H1 (cell line): ENCODE data around the gene CCDC107. TPM values are rescaled to one million over a fixed set of nuclear protein-coding genes. Genes with fewer than 3 reads are reported as not detected.
A peak's percentile ranks its signal among the peaks of the same experiment; 100 is the strongest.

Experiments
- CTCF ChIA-PET: fragments of 300-600 bp; sonication (Branson Sonifier 250); formaldehyde crosslinking; loops from one replicate; lab custom pipeline; 2021; ENCODE audit not compliant: partially characterized antibody; lab: Charles Lee
- POLR2A ChIA-PET: fragments of 300-600 bp; sonication (Branson Sonifier 250); formaldehyde crosslinking; loops from one replicate; lab custom pipeline; 2021; ENCODE audit warnings: inconsistent platforms; ENCODE audit not compliant: partially characterized antibody; lab: Charles Lee
- DNase-seq, 2 experiments: peaks; one replicate each; pipeline versions ENCODE4 v3.0.0 to v3.0.0-alpha.2; 2010 to 2022; ENCODE audit warnings: low spot score in 2 of 2, low read depth in 1 of 2, mixed read lengths in 1 of 2
- FAIRE-seq: peaks from 2 replicates; lab custom pipeline; 2011; peaks lifted over from hg19 to GRCh38; lab: Jason Lieb, UNC
- H2AFZ ChIP-seq: 2 replicates; pipeline ENCODE4 v1.8.1; 2012; ENCODE audit warnings: low read length, inconsistent platforms
- H2AK5ac ChIP-seq: 2 replicates; pipeline ENCODE4 v1.6.1; 2013; ENCODE audit warnings: low read depth, low read length
- H2BK120ac ChIP-seq: replicated peaks from 2 replicates; pipeline ENCODE3; 2013; ENCODE audit warnings: low read depth, low read length, inconsistent platforms
- H2BK12ac ChIP-seq: 2 replicates; pipeline ENCODE4 v1.6.1; 2013; ENCODE audit warnings: low read depth, low read length
- H2BK15ac ChIP-seq: 2 replicates; pipeline ENCODE4 v1.6.1; 2013; ENCODE audit warnings: low read length
- H2BK20ac ChIP-seq: 2 replicates; pipeline ENCODE4 v1.6.1; 2013; ENCODE audit warnings: low read length
- H2BK5ac ChIP-seq: 2 replicates; pipeline ENCODE4 v1.6.1; 2013; ENCODE audit warnings: low read depth, low read length
- H3K14ac ChIP-seq: 2 replicates; pipeline ENCODE4 v1.6.1; 2013; ENCODE audit warnings: inconsistent platforms; ENCODE audit not compliant: insufficient read length
- H3K18ac ChIP-seq: 2 replicates; pipeline ENCODE4 v1.6.1; 2013; ENCODE audit warnings: low read length; ENCODE audit errors: extremely low read depth
- H3K23ac ChIP-seq: 2 replicates; pipeline ENCODE4 v1.6.1; 2013; ENCODE audit warnings: inconsistent platforms; ENCODE audit not compliant: insufficient read length
- H3K23me2 ChIP-seq: 2 replicates; pipeline ENCODE4 v1.6.1; 2013; ENCODE audit warnings: low read depth, low read length
- H3K27ac ChIP-seq: 2 replicates; pipeline ENCODE4 v1.6.1; 2011; ENCODE audit warnings: low read depth, low read length, inconsistent platforms
- H3K27me3 ChIP-seq, 4 experiments: replicated peaks in 1 of 4; 1 replicate in 1 of 4; 2 replicates in 3 of 4; pipeline versions ENCODE4 v1.6.1 to v1.8.1; 2011 to 2013; ENCODE audit warnings: low read length in 3 of 4, mild to moderate bottlenecking in 3 of 4, inconsistent platforms in 2 of 4, mixed read lengths in 2 of 4, moderate library complexity in 1 of 4; ENCODE audit not compliant: control insufficient read depth in 3 of 4, insufficient read depth in 3 of 4; ENCODE audit errors: extremely low read depth in 1 of 4
- H3K36me3 ChIP-seq, 4 experiments: 2 replicates each; pipeline versions ENCODE4 v1.6.1 to v1.8.1; 2011 to 2013; ENCODE audit warnings: mild to moderate bottlenecking in 4 of 4, low read length in 3 of 4, moderate library complexity in 2 of 4, control low read depth in 1 of 4, inconsistent platforms in 1 of 4; ENCODE audit not compliant: insufficient read depth in 4 of 4, control insufficient read depth in 2 of 4
- H3K4ac ChIP-seq: replicated peaks from 2 replicates; pipeline ENCODE3; 2013; ENCODE audit warnings: low read length, low read depth, mixed read lengths, inconsistent platforms; ENCODE audit not compliant: insufficient read length
- H3K4me1 ChIP-seq, 4 experiments: replicated peaks in 1 of 4; 1 replicate in 1 of 4; 2 replicates in 3 of 4; pipeline versions ENCODE4 v1.6.1 to v1.8.1; 2011 to 2013; ENCODE audit warnings: low read length in 3 of 4, inconsistent platforms in 2 of 4, mixed read lengths in 1 of 4; ENCODE audit not compliant: insufficient read depth in 4 of 4, control insufficient read depth in 3 of 4
- H3K4me2 ChIP-seq, 2 experiments: 2 replicates each; pipeline versions ENCODE4 v1.6.1 to v1.8.1; 2011 to 2013; ENCODE audit warnings: low read depth in 2 of 2, low read length in 2 of 2, control low read depth in 1 of 2, inconsistent platforms in 1 of 2, mild to moderate bottlenecking in 1 of 2; ENCODE audit not compliant: insufficient read depth in 1 of 2
- H3K4me3 ChIP-seq, 4 experiments: fragments of 200-600, 300-600 bp in 1 of 4; sonication (generic), shearing (Covaris generic), sonication (Bioruptor Twin) in 1 of 4; 2 replicates each; pipeline versions ENCODE4 v1.5.1 to v1.8.1; 2011 to 2016; ENCODE audit warnings: low read length in 4 of 4, low read depth in 3 of 4, control low read depth in 2 of 4, inconsistent platforms in 2 of 4, mild to moderate bottlenecking in 2 of 4, mixed read lengths in 1 of 4, moderate library complexity in 1 of 4; ENCODE audit not compliant: insufficient read depth in 2 of 4; ENCODE audit errors: extremely low read depth in 1 of 4
- H3K56ac ChIP-seq: replicated peaks from 2 replicates; pipeline ENCODE3; 2013; ENCODE audit warnings: low read depth, mild to moderate bottlenecking, mixed read lengths, low read length, inconsistent platforms; ENCODE audit not compliant: insufficient read length
- H3K79me1 ChIP-seq: 2 replicates; pipeline ENCODE4 v1.6.1; 2013; ENCODE audit warnings: low read depth, low read length, control low read depth
- H3K79me2 ChIP-seq, 2 experiments: 2 replicates each; pipeline versions ENCODE4 v1.6.1 to v1.8.1; 2012 to 2013; ENCODE audit warnings: low read length in 2 of 2, mild to moderate bottlenecking in 2 of 2, inconsistent platforms in 1 of 2; ENCODE audit not compliant: insufficient read depth in 2 of 2, control insufficient read depth in 1 of 2
- H3K9ac ChIP-seq, 4 experiments: replicated peaks in 1 of 4; 1 replicate in 1 of 4; 2 replicates in 3 of 4; pipeline versions ENCODE4 v1.6.1 to v1.8.1; 2011 to 2013; ENCODE audit warnings: low read depth in 3 of 4, low read length in 3 of 4, control low read depth in 2 of 4, mild to moderate bottlenecking in 2 of 4, moderate library complexity in 2 of 4, inconsistent platforms in 1 of 4; ENCODE audit errors: extremely low read depth in 1 of 4
- H3K9me3 ChIP-seq, 2 experiments: 2 replicates each; pipeline versions ENCODE4 v1.6.1 to v1.8.1; 2012 to 2013; ENCODE audit warnings: mild to moderate bottlenecking in 2 of 2, moderate library complexity in 2 of 2, control low read depth in 1 of 2, inconsistent platforms in 1 of 2, low read depth in 1 of 2, low read length in 1 of 2, mixed read lengths in 1 of 2; ENCODE audit not compliant: insufficient read depth in 2 of 2
- H4K20me1 ChIP-seq, 2 experiments: replicated peaks in 1 of 2; 2 replicates each; pipeline versions ENCODE3 to v1.8.1; 2011 to 2013; ENCODE audit warnings: inconsistent platforms in 2 of 2, low read length in 2 of 2, mild to moderate bottlenecking in 1 of 2; ENCODE audit not compliant: insufficient read depth in 2 of 2, control insufficient read depth in 1 of 2
- H4K5ac ChIP-seq: 2 replicates; pipeline ENCODE4 v1.6.1; 2013; ENCODE audit warnings: low read length, low read depth, mixed read lengths, inconsistent platforms; ENCODE audit not compliant: insufficient read length
- H4K8ac ChIP-seq: 2 replicates; pipeline ENCODE4 v1.8.0; 2013; ENCODE audit warnings: mild to moderate bottlenecking, moderate library complexity, low read length, inconsistent platforms; ENCODE audit not compliant: insufficient read depth; ENCODE audit errors: extremely low read depth
- H4K91ac ChIP-seq: replicated peaks from 2 replicates; pipeline ENCODE3; 2013; ENCODE audit warnings: low read length, mixed read lengths, inconsistent platforms; ENCODE audit not compliant: insufficient read length
- CREB1 ChIP-seq: IDR thresholded peaks from 2 replicates; pipeline ENCODE4 v1.6.1; 2012; ENCODE audit warnings: inconsistent platforms
- EZH2 ChIP-seq: fragments of 200-600 bp; sonication (generic); IDR thresholded peaks from 2 replicates; pipeline ENCODE4 v1.7.1; 2012; ENCODE audit warnings: low read depth, mild to moderate bottlenecking, moderate library complexity, low read length, inconsistent platforms; ENCODE audit not compliant: severe bottlenecking
- GABPA ChIP-seq: IDR thresholded peaks from 2 replicates; pipeline ENCODE4 v1.6.1; 2011; ENCODE audit warnings: mild to moderate bottlenecking, low read length, moderate library complexity, borderline replicate concordance; ENCODE audit not compliant: insufficient read depth
- JUND ChIP-seq: IDR thresholded peaks from 2 replicates; pipeline ENCODE4 v1.6.1; 2011; ENCODE audit warnings: mild to moderate bottlenecking, improper control_type of control experiment, low read length
- NRF1 ChIP-seq: IDR thresholded peaks from 2 replicates; pipeline ENCODE4 v1.6.1; 2011; ENCODE audit warnings: mild to moderate bottlenecking, low read depth, low read length, improper control_type of control experiment
- PHF8 ChIP-seq: fragments of 200-600 bp; sonication (generic); conservative IDR thresholded peaks from 2 replicates; pipeline ENCODE4 v1.7.1; 2012; ENCODE audit warnings: low read depth, mild to moderate bottlenecking, inconsistent platforms, low read length, moderate library complexity
- POLR2A ChIP-seq, 2 experiments: IDR thresholded peaks; 1 replicate in 1 of 2; 2 replicates in 1 of 2; pipeline ENCODE4 v1.6.1; 2011; ENCODE audit warnings: low read depth in 2 of 2, low read length in 2 of 2, mild to moderate bottlenecking in 2 of 2; ENCODE audit errors: control extremely low read depth in 1 of 2
- RNF2 ChIP-seq: fragments of 200-900, 300-1000 bp; sonication (generic); IDR thresholded peaks from 2 replicates; pipeline ENCODE4 v1.7.1; 2016; ENCODE audit warnings: borderline replicate concordance, low read depth, mild to moderate bottlenecking, antibody characterized with exemption, low read length; ENCODE audit not compliant: poor library complexity, severe bottlenecking; ENCODE audit errors: missing control alignments
- SP1 ChIP-seq: IDR thresholded peaks from 2 replicates; pipeline ENCODE4 v1.6.1; 2011; ENCODE audit warnings: low read depth, low read length
- SUZ12 ChIP-seq: fragments of 200-600 bp; sonication (generic); IDR thresholded peaks from 2 replicates; pipeline ENCODE4 v1.6.1; 2012; ENCODE audit warnings: mild to moderate bottlenecking, inconsistent platforms, low read length, moderate library complexity, mixed read lengths
- TBP ChIP-seq: IDR thresholded peaks from 2 replicates; pipeline ENCODE4 v1.6.1; 2011; ENCODE audit warnings: low read depth, low read length, improper control_type of control experiment
- YY1 ChIP-seq: IDR thresholded peaks from 2 replicates; pipeline ENCODE4 v1.6.1; 2011; ENCODE audit warnings: low read depth, mild to moderate bottlenecking, low read length
- WGBS, 2 experiments: shearing (Covaris generic) in 1 of 2; methylation state at CpG; one replicate each; pipeline versions ENCODE4 v1.1.6 to v1.1.7; 2013 to 2015; ENCODE audit warnings: low lambda C conversion rate in 2 of 2, mixed read lengths in 2 of 2, inconsistent platforms in 1 of 2, low coverage in 1 of 2, missing lambda C conversion rate in 1 of 2; ENCODE audit not compliant: insufficient replicate concordance in 2 of 2, insufficient coverage in 1 of 2, insufficient read length in 1 of 2; ENCODE audit errors: extremely low coverage in 1 of 2, missing lambda C conversion rate in 1 of 2; 5-methylcytosine and 5-hydroxymethylcytosine counted together
- polyA plus RNA-seq, 7 experiments: library from polyadenylated mRNA; depleted of rRNA in 3 of 7; stranded (reverse) in 5 of 7; unstranded in 2 of 7; fragments of >200 nt in 5 of 7; fragments of 200-250 nt in 2 of 7; gene quantifications; 1 replicate in 5 of 7; 2 replicates in 1 of 7; 4 replicates in 1 of 7; pipeline versions ENCODE4 v1.2.1 to v1.2.3, GENCODE V29; 2011 to 2013; ENCODE audit warnings: missing spikeins in 2 of 7, mixed read lengths in 2 of 7
- total RNA-seq: library from RNA; stranded (reverse); fragmentation: NEBNext Ultra II Directional; extraction: Animal tissue kit (Norgen Biotek cat#: 25700); gene quantifications from 2 replicates; pipeline ENCODE4 v1.2.1, GENCODE V29; 2021

CCDC107 gene
- total and polyA plus RNA-seq, 2 of the 8 experiments (the other 6 are each of a cell fraction or from before 2014, with no cell fraction given), result 8.2 to 9.0 TPM

GRCh38 chr9:35675732-35676392 lies 17.8 kb downstream of the CCDC107 start:
- H3K4ac ChIP-seq, result no peak overlapping the region
- H2BK120ac ChIP-seq, result no peak overlapping the region
- 0 out of 2 replicates have a peak overlapping the region, but pooled peaks have one; percentile 15 for H2BK5ac ChIP-seq
- H2AFZ ChIP-seq, result peak overlapping the region; percentile 82; the same call in 1 of the 2 replicates
- no peaks in the 10 kb centered on the region for H3K9me3 ChIP-seq
- DNase-seq (peak in 1 of 2 experiments; percentile 98), FAIRE-seq (no peak)
- no peak overlapping the region for H2AK5ac ChIP-seq
- CTCF ChIA-PET, result interaction anchor here (0.7 to 6.3 kb wide), 13 partner anchors 8 to 72 kb away, joined by 3 to 77 read pairs (median 5); partner anchors contain the start of genes ARHGEF39, CCDC107 and RMRP
- H3K9ac ChIP-seq, result peak overlapping the region in 3 of 4 experiments; percentile 48 to 65 (median 54); a peak in 6 of 7 replicates
- no peaks in the 10 kb centered on the region for H4K20me1 ChIP-seq
- no peaks in the 10 kb centered on the region for H3K79me1 ChIP-seq
- H4K91ac ChIP-seq, result peak overlapping the region; percentile 31
- H3K27ac ChIP-seq, result no peak overlapping the region
- H3K4me1 ChIP-seq, result peaks cover 0 to 15% (median 3%) of the 10 kb centered on the region in 4 experiments; a peak in 5 of 7 replicates
- POLR2A ChIA-PET, result interaction anchor here (0.6 to 7.6 kb wide), 13 partner anchors 8 to 64 kb away, joined by 3 to 63 read pairs (median 6); partner anchors contain the start of genes ARHGEF39, CCDC107, CREB3 and RMRP
- no peaks in the 10 kb centered on the region for H3K36me3 ChIP-seq
- peaks cover 2% of the 10 kb centered on the region; the same call in 1 of the 2 replicates for H3K23me2 ChIP-seq
- peak overlapping the region; percentile 91 for H3K18ac ChIP-seq
- peak overlapping the region; percentile 55 to 69 (median 60) for H3K4me3 ChIP-seq
- H3K56ac ChIP-seq, result no peak overlapping the region
- H2BK20ac ChIP-seq, result no peak overlapping the region
- no peak overlapping the region for H3K23ac ChIP-seq
- WGBS, 2 experiments, result 9% methylated on average over 28 of the region's 51 CpGs; no CpG with 5 or more reads in 1 of the 2 experiments
- peak overlapping the region; percentile 75 for H2BK12ac ChIP-seq
- H4K5ac ChIP-seq, result peak overlapping the region; percentile 46
- H2BK15ac ChIP-seq, result 0 out of 2 replicates have a peak overlapping the region, but pooled peaks have one; percentile 6
- H3K27me3 ChIP-seq, result peaks cover 0 to 3% (median 3%) of the 10 kb centered on the region in 4 experiments; a peak in 4 of 7 replicates
- H3K4me2 ChIP-seq, result peak overlapping the region; percentile 88 to 91
- peak overlapping the region; percentile 74 for H4K8ac ChIP-seq
- no peak overlapping the region for H3K14ac ChIP-seq
- no peaks in the 10 kb centered on the region for H3K79me2 ChIP-seq
- TF ChIP-seq JUND (no peak), GABPA (no peak), SP1 (no peak), EZH2 (no peak), SUZ12 (no peak), TBP (peak; percentile 73), CREB1 (peak; percentile 4; the same call in 1 of the 2 replicates), PHF8 (peak; percentile 43; the same call in 1 of the 2 replicates), RNF2 (peak; percentile 52), NRF1 (peak; percentile 54), POLR2A (IDR thresholded peaks at IDR 0.05; ENCODE audit: control extremely low read depth in 1 of 2, low read depth in 2 of 2, low read length in 2 of 2) (peak; percentile 43 to 55; a peak in 2 of 3 replicates), YY1 (peak; percentile 71; the same call in 1 of the 2 replicates)
